ENCODE measurements around the gene NDC80.

DNA sequence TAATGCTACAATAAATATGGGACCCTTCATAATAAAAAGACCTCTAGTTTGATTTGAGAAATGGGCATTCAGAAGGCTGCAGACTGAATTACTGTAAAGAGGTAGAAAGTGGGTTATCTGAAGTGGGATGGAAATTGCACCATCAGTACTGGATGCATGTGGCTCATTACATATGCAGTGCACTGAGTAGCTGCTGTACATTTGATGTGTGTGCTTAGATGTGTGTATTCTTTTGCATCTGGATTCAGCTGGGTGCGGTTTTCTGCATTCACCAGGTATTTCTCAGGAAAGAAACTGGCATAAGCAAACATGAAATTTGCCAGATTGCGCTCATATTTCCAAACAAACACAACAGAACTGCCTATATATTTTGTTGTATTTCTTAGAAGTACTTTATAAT, 38.2 kb downstream of the NDC80 start:
- TF ChIP-seq EZH2 (optimal IDR thresholded peaks at IDR 0.05; ENCODE audit: low read depth, low read length): no peak
- no peak for TF ChIP-seq CTCF (IDR thresholded peaks at IDR 0.05; ENCODE audit: low read length)
- TF ChIP-seq EZH2phosphoT487 (IDR thresholded peaks at IDR 0.05; ENCODE audit: low read length): no peak
